Pancreas (tissue), 10 donors: ENCODE measurements around the gene RAB19. TPM values are rescaled to one million over a fixed set of nuclear protein-coding genes. Genes with fewer than 3 reads are reported as not detected.

Source experiments
- ATAC-seq, 4 donors: fragments of 200-7000 bp; cut with Tn5 transposase; one replicate each; pipeline versions ENCODE4 v1.8.0 to v1.9.1; 2020; ENCODE audit warnings: mild to moderate bottlenecking in 4 of 4, moderate library complexity in 4 of 4
- DNase-seq, 6 donors: peaks; one replicate each; pipeline ENCODE4 v3.0.0-alpha.2; 2020
- FAIRE-seq: peaks from 2 replicates; lab custom pipeline; 2012; peaks lifted over from hg19 to GRCh38; lab: Jason Lieb, UNC
- H3K27ac ChIP-seq, 4 donors: fragments of 200-600 bp; sonication (generic); 1 replicate in 3 of 4; 2 replicates in 1 of 4; pipeline versions ENCODE4 v1.5.0 to v1.8.0; 2020
- H3K27me3 ChIP-seq, 4 donors: fragments of 200-600 bp; one replicate each; pipeline ENCODE4 v1.8.0; 2021
- H3K36me3 ChIP-seq, 3 donors: fragments of 200-600 bp; sonication (generic) in 1 of 3; one replicate each; pipeline versions ENCODE4 v1.5.0 to v1.8.0; 2020 to 2021
- H3K4me1 ChIP-seq, 3 donors: fragments of 200-600 bp; one replicate each; pipeline ENCODE4 v1.8.0; 2021
- H3K4me3 ChIP-seq, 4 donors: fragments of 200-600 bp; sonication (generic) in 2 of 4; one replicate each; pipeline versions ENCODE4 v1.5.0 to v1.8.0; 2020 to 2021
- H3K9me3 ChIP-seq, 4 donors: fragments of 200-600 bp; one replicate each; pipeline ENCODE4 v1.8.0; 2021
- WGBS, 2 donors: extraction: QIAGEN DNeasy Blood & Tissue Kit; methylation state at CpG; one replicate each; pipeline ENCODE4 v1.1.7; 2013; 5-methylcytosine and 5-hydroxymethylcytosine counted together
- intact Hi-C, 3 donors: fragments of 100-400 bp; cut with DNase I; formaldehyde crosslinking; loops; one replicate each; pipeline versions ENCODE4 v1.11.1 to v1.14.2; 2022
- polyA plus RNA-seq, 2 donors: library from polyadenylated mRNA; stranded (reverse); fragments of 200-250 nt; gene quantifications; one replicate each; pipeline ENCODE4 v1.2.3, GENCODE V29; 2013
- total RNA-seq, 6 donors: library from RNA; stranded (reverse); fragmentation: NEBNext Ultra II Directional in 4 of 6; extraction: Animal tissue kit (Norgen Biotek cat#: 25700) in 4 of 6; gene quantifications; one replicate each; pipeline versions ENCODE4 v1.2.1 to v1.2.4, GENCODE V29; 2021 to 2023
- TF ChIP-seq, protein P1 (sequence below), 4 donors: fragments of 200-600 bp; sonication (generic) in 3 of 4; IDR thresholded peaks; one replicate each; pipeline versions ENCODE4 v1.5.0 to v1.8.0; 2021; ENCODE audit warnings: antibody characterized with exemption in 4 of 4
- donor health status: healthy with polysubstance abuse.
- donor health status: DM: no; HTN: no; CAD: no; lungs with moderate emphysema.
- donor health status: DM: no; HTN: no; CAD: no.
- donor health status: control.
- donor health status: control.
- donor health status: Bipolar disorder and iron deficiency.
- donor health status: DM: yes; HTN: yes; CAD: no.
- donor health status: DM: no; HTN: no; CAD: no.
- donor health status: DM: no; HTN: no; CAD: no.
- donor health status: DM: yes; HTN: yes; CAD: no.

The RAB19 gene
- total and polyA plus RNA-seq, 8 donors: 1.5 to 10.7 (median 6.1) TPM

DNA sequence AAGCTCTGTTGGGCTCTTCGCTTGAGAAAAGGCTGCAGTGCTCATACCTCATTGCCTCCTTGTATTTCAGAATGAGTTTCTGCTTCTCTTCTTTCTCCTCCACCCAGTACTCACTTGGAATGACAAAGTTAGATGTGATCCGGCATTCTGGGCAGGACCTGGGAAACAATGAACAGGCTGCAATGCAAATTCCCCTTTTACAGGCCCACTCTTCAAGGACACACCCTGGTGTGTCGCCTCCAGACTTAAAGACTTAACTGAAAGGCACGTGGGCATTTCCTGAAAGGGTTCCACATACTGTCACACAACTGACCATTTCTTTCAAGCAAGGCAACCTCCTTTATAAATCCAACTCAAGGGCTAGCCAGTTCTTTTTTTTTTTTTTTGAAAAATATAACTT is 51.9 kb downstream of the RAB19 start:
- TF ChIP-seq, protein P1, sequence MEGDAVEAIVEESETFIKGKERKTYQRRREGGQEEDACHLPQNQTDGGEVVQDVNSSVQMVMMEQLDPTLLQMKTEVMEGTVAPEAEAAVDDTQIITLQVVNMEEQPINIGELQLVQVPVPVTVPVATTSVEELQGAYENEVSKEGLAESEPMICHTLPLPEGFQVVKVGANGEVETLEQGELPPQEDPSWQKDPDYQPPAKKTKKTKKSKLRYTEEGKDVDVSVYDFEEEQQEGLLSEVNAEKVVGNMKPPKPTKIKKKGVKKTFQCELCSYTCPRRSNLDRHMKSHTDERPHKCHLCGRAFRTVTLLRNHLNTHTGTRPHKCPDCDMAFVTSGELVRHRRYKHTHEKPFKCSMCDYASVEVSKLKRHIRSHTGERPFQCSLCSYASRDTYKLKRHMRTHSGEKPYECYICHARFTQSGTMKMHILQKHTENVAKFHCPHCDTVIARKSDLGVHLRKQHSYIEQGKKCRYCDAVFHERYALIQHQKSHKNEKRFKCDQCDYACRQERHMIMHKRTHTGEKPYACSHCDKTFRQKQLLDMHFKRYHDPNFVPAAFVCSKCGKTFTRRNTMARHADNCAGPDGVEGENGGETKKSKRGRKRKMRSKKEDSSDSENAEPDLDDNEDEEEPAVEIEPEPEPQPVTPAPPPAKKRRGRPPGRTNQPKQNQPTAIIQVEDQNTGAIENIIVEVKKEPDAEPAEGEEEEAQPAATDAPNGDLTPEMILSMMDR (IDR thresholded peaks at IDR 0.05): no peak
- H3K27me3 ChIP-seq: no peaks in the 10 kb centered on the region
- H3K4me1 ChIP-seq: peaks cover 0 to 12% (median 0%) of the 10 kb centered on the region in 3 donors
- DNase-seq (no peak), ATAC-seq (peak in 1 of 4 donors; percentile 23), FAIRE-seq (no peak)
- peaks cover 0 to 62% (median 12%) of the 10 kb centered on the region in 3 donors for H3K36me3 ChIP-seq
- H3K27ac ChIP-seq: no peak overlapping the region
- intact Hi-C loops: no loop called here
- 70 to 71% methylated on average over 4 of the region's 4 CpGs for WGBS, 2 donors
- no peak overlapping the region for H3K4me3 ChIP-seq
- no peaks in the 10 kb centered on the region for H3K9me3 ChIP-seq

DNA sequence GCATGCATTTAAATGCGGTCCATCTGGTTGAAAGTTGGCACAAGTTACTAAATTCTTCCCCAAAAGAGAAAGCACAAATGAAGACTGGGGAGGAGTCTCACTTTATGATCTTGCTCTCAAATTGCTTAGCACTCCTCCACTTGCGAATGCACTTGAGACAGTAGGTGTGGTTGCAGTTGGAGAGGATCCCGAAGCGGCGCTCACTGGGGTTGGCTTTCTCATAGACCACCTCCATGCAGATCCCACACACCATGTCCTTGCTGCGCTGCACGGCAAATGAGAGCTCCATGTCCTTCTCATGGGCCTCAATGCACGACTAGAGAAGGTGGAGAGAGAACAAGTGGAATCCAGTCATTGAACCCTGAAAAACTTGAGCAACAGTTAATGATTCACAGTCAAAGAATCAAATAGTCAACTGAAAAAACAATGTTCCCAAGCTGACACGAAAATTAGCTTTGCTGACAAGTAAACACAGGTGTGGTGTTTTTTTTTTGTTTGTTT is 52.7 kb downstream of the RAB19 start:
- TF ChIP-seq, protein P1 (IDR thresholded peaks at IDR 0.05): no peak
- Histone ChIP-seq H3K27me3 (no peaks in the 10 kb centered on the region), H3K36me3 (peaks cover 0 to 71% (median 12%) of the 10 kb centered on the region in 3 donors), H3K4me1 (peaks cover 0 to 12% (median 0%) of the 10 kb centered on the region in 3 donors), H3K27ac (no peak overlapping the region), H3K4me3 (no peak overlapping the region), H3K9me3 (no peaks in the 10 kb centered on the region)
- no peak for ATAC-seq
- intact Hi-C loops: no loop called here
- no peak for DNase-seq
- no peak for FAIRE-seq
- WGBS, 2 donors: 80 to 81% methylated on average over 9 of the region's 9 CpGs

DNA sequence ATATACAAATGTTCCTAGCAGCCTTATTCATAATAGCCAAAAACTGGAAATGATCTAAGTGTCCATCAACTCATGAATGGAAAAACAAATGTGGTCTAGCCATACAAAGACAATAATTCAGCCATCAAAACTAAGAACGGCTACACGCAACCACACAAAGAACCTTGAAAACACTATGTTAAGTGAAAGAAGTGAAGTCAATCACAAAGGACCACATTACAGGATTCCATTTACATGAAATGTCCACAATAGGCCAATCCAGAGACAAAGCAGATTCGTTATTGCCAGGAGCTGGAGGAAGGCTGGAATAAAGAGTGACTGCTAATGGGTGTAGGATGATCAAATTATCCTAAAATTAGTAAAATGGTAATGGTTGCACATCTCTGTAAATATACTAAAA is 54.3 kb downstream of the RAB19 start:
- Histone ChIP-seq H3K4me1 (peaks cover 0 to 12% (median 0%) of the 10 kb centered on the region in 3 donors), H3K27me3 (no peaks in the 10 kb centered on the region), H3K4me3 (no peak overlapping the region), H3K9me3 (no peaks in the 10 kb centered on the region), H3K36me3 (peaks cover 0 to 73% (median 12%) of the 10 kb centered on the region in 3 donors), H3K27ac (no peak overlapping the region)
- intact Hi-C loops: no loop called here
- TF ChIP-seq, protein P1 (IDR thresholded peaks at IDR 0.05): no peak
- FAIRE-seq: no peak
- DNase-seq: no peak
- no peak for ATAC-seq
- WGBS, 2 donors: 86 to 87% methylated on average over 3 of the region's 3 CpGs

DNA sequence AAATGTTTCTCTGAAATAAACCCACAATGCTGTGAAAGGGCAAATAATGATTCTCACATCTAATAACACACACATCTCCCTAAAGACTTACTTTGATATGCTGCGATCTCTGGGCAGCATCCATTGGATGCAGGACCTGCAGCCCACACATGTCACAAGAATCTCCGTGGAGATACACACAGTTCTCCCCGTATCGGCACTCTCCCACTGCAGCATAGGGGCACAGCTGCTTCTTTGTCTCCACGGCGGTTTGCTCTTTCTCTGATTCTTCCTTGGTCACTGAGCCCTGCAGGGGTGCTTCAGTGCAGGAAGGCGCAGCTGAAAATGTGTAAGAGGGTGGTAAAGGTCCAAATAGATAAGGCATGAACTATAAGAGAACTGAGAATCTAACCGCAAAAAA is 55.1 kb downstream of the RAB19 start:
- ATAC-seq: no peak
- 89 to 90% methylated on average over 8 of the region's 8 CpGs for WGBS, 2 donors

DNA sequence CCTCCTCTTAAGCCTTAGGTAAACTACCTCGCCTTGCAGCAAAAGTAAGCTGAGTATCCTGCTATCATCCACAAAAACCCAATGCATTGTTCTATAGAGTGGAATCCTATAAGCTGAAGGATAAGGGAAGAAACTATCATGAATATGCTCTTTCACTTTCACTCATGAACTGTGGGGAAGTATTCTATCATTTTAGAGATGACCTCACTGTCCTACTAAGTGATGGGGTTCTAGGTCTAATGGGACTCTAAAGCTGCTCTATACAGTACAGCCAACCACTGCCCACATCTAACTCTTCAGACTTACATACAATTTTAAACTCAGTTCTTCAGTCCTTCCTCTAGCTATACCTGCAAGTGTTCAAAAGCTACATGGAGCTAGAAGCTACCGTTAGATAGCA is 59.3 kb downstream of the RAB19 start:
- FAIRE-seq: no peak
- Histone ChIP-seq H3K27ac (no peak overlapping the region), H3K4me3 (no peak overlapping the region), H3K4me1 (no peaks in the 10 kb centered on the region), H3K36me3 (peaks cover 0 to 50% (median 5%) of the 10 kb centered on the region in 3 donors), H3K9me3 (no peaks in the 10 kb centered on the region), H3K27me3 (no peaks in the 10 kb centered on the region)
- intact Hi-C loops: no loop called here
- ATAC-seq: no peak
- TF ChIP-seq, protein P1 (IDR thresholded peaks at IDR 0.05): no peak
- DNase-seq: no peak
- 96 to 100% methylated on average over 2 of the region's 2 CpGs for WGBS, 2 donors

More for the DNA sequence above, 55.1 kb downstream of the RAB19 start:
- peaks cover 0 to 8% (median 0%) of the 10 kb centered on the region in 3 donors for H3K4me1 ChIP-seq
- H3K36me3 ChIP-seq: peaks cover 0 to 68% (median 12%) of the 10 kb centered on the region in 3 donors
- H3K27me3 ChIP-seq: no peaks in the 10 kb centered on the region
- TF ChIP-seq, protein P1 (IDR thresholded peaks at IDR 0.05): no peak
- no peak overlapping the region for H3K27ac ChIP-seq
- H3K4me3 ChIP-seq: no peak overlapping the region
- intact Hi-C loops: no loop called here
- no peak for DNase-seq
- H3K9me3 ChIP-seq: no peaks in the 10 kb centered on the region
- FAIRE-seq: no peak
